Ureter (tissue), 1 donor: Measurements from ENCODE around the gene NAT16. TPM values are rescaled to one million over a fixed set of nuclear protein-coding genes. Genes with fewer than 3 reads are reported as not detected.
"Not testable (repeated sequence)": the region's sequence is repeated elsewhere in the genome, so short reads cannot be mapped to it uniquely, and the experiment has no call there.

Experiments
- DNase-seq: peaks from one replicate; pipeline ENCODE4 v3.0.0-alpha.2; 2020; ENCODE audit warnings: low spot score
- total RNA-seq: library from RNA; stranded (reverse); gene quantifications from one replicate; pipeline ENCODE4 v1.2.4, GENCODE V29; 2023
- donor health status: DM: yes; HTN: yes; CAD: no.

The NAT16 gene
- total RNA-seq, 1 donor from 2014 or later, result not detected

DNA sequence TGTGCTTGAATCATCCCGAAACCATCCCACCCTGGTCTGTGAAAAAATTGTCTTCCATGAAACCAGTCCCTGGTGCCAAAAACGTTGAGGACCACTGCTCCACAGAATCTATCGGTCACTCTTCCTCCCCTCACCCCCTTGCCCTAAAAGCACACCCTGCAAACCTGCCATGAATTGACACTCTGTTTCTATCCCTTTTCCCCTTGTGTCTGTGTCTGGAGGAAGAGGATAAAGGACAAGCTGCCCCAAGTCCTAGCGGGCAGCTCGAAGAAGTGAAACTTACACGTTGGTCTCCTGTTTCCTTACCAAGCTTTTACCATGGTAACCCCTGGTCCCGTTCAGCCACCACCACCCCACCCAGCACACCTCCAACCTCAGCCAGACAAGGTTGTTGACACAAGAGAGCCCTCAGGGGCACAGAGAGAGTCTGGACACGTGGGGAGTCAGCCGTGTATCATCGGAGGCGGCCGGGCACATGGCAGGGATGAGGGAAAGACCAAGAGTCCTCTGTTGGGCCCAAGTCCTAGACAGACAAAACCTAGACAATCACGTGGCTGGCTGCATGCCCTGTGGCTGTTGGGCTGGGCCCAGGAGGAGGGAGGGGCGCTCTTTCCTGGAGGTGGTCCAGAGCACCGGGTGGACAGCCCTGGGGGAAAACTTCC, 54.0 kb downstream of the NAT16 start:
- peak; percentile 76 for DNase-seq

GRCh38 chr7:101124376-101125056, 55.6 kb downstream of the NAT16 start:
- DNase-seq, result no peak

GRCh38 chr7:101123703-101124068, 56.4 kb downstream of the NAT16 start:
- DNase-seq, result no peak

GRCh38 chr7:101122933-101123702, 57.0 kb downstream of the NAT16 start:
- DNase-seq, result no peak

DNA sequence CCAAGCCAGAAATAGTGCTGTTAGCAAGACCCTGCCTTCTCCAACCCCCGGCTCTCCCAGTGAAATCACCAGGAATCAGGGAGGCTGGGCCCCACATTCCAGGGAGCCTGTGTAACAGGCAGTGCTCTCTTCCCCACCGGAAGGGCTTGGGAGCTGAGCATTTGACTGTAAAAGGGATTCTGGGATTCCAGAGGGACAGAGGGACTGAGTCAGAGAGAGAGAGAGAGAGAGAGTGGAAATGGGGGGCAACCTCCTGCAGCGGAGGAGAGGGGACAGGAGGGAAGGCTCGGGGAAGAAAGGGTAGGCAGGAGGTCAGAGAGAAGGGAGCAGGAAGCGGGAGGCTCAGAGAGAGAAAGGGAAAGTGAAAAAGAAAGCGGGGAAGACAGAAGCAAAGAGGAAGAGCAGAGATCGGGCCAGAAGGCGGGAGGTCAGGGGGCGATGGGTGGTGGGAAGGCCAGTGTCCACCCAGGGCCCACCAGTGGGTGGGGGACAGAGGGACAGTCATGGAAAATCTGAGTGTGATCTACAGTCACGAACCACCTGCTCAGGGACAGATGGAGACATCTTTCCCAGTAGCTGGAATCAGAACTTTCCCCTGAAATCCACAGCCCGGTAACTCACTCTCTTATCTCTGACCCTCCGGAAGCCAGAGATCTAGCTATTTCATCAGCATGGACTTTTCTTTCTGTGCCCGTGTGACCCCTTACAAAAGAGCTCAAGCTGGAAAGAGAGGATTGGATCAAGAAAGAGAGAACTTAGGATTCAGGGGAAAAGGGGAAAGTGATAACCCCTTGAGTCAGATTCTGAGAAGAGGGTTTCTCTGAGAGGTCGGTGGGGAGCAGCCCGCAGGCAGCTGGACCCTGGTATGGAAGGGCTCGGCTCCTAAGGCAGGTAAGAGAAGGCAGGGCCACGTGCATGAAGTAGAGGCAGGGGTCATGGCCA, 57.8 kb downstream of the NAT16 start:
- DNase-seq, result peak; percentile 86

GRCh38 chr7:101121631-101121990, 58.5 kb downstream of the NAT16 start:
- DNase-seq, result not testable (repeated sequence)

Other genes with a start within 250 kb of the NAT16 start
- 2.1 TPM for gene MUC3A, start 230.8 kb downstream of the NAT16 start, total RNA-seq
- gene MUC12, start 210.7 kb downstream of the NAT16 start, total RNA-seq, result 2.1 TPM
- not detected for gene MUC17, start 160.2 kb downstream of the NAT16 start, total RNA-seq
- gene TRIM56, start 94.8 kb downstream of the NAT16 start, total RNA-seq, result 57.3 TPM
- gene SERPINE1, start 53.2 kb downstream of the NAT16 start, total RNA-seq, result 4.3 TPM
- 50.5 TPM for gene AP1S1, start 25.8 kb downstream of the NAT16 start, total RNA-seq
- not detected for gene VGF, start 14.7 kb downstream of the NAT16 start, total RNA-seq
- gene MOGAT3, start 20.7 kb upstream of the NAT16 start, total RNA-seq, result not detected
- gene PLOD3, start 37.3 kb upstream of the NAT16 start, total RNA-seq, result 50.9 TPM
- 57.1 TPM for gene ZNHIT1, start 37.9 kb upstream of the NAT16 start, total RNA-seq
- 11.3 TPM for gene CLDN15, start 57.5 kb upstream of the NAT16 start, total RNA-seq
- gene FIS1, start 64.8 kb upstream of the NAT16 start, total RNA-seq, result 159 TPM
- 25.5 TPM for gene IFT22, start 141.5 kb upstream of the NAT16 start, total RNA-seq
- not detected for gene COL26A1, start 182.6 kb upstream of the NAT16 start, total RNA-seq